Activated CD4-positive, alpha-beta T cell treated with anti-CD3 and anti-CD28 coated beads, Interleukin-2, amount 10 ng/mL, durations not matched to agents 24 days and 14 days (primary cell): Measurements from ENCODE around the gene DMWD. TPM values are rescaled to one million over a fixed set of nuclear protein-coding genes. Genes with fewer than 3 reads are reported as not detected.
A peak's percentile ranks its signal among the peaks of the same experiment; 100 is the strongest.
"Not testable (repeated sequence)": the region's sequence is repeated elsewhere in the genome, so short reads cannot be mapped to it uniquely, and the experiment has no call there.

Experiments
- DNase-seq: peaks from one replicate; pipeline ENCODE4 v3.0.0; 2022
- H3K27ac Mint-ChIP-seq: one replicate; pipeline ENCODE4 v1.8.0; 2022; ENCODE audit warnings: mild to moderate bottlenecking, mixed read lengths
- H3K27me3 Mint-ChIP-seq: one replicate; pipeline ENCODE4 v1.8.0; 2022; ENCODE audit warnings: mixed read lengths
- H3K36me3 Mint-ChIP-seq: one replicate; pipeline ENCODE4 v1.8.0; 2022; ENCODE audit warnings: low read depth, mild to moderate bottlenecking, mixed read lengths
- H3K4me1 Mint-ChIP-seq: one replicate; pipeline ENCODE4 v1.8.0; 2021; ENCODE audit warnings: mixed read lengths
- H3K4me3 Mint-ChIP-seq: one replicate; pipeline ENCODE4 v1.8.0; 2022; ENCODE audit warnings: mild to moderate bottlenecking, moderate library complexity, mixed read lengths
- H3K9me3 Mint-ChIP-seq: one replicate; pipeline ENCODE4 v1.8.0; 2021; ENCODE audit warnings: mixed read lengths
- intact Hi-C: fragments of 100-400 bp; cut with micrococcal nuclease; formaldehyde crosslinking; loops from one replicate; pipeline ENCODE4 v1.15.1; 2023
- total RNA-seq: library from RNA; stranded (reverse); gene quantifications from 2 replicates; pipeline ENCODE4 v1.2.3, GENCODE V29; 2022

The DMWD gene
- total RNA-seq, 1 donor from 2014 or later = 50.7 TPM

GRCh38 chr19:45809643-45810159 lies 17.1 kb upstream of the DMWD start:
- H3K27me3 Mint-ChIP-seq = peaks cover 8% of the 10 kb centered on the region
- H3K4me3 Mint-ChIP-seq = no peak overlapping the region
- no peaks in the 10 kb centered on the region for H3K36me3 Mint-ChIP-seq
- H3K27ac Mint-ChIP-seq = peak overlapping the region; percentile 59
- no peak for DNase-seq
- no peaks in the 10 kb centered on the region for H3K9me3 Mint-ChIP-seq
- intact Hi-C loops = no loop called here
- peaks cover 9% of the 10 kb centered on the region for H3K4me1 Mint-ChIP-seq

DNA sequence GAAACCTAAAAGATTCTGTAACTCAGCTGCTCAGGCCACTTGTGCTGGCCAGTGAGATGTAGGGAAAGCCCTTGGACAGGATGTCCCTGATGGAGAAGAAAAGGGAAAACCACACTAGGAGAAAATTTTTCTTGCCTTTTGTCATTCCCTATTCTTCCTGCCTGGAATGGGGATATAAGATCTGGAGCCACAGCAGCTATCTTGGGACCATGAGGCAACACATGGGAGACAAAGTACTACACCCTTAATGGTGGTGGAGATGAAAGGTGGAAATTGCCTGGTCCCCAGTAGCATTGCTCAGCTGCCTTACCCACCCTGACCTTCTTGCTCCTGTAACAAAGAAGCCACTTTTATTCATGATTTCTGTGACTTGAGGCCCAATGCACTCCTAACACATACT lies 13.1 kb upstream of the DMWD start:
- Mint-ChIP-seq H3K36me3 (no peaks in the 10 kb centered on the region), H3K4me3 (no peak overlapping the region), H3K4me1 (peaks cover 9% of the 10 kb centered on the region), H3K27ac (no peak overlapping the region), H3K27me3 (peaks cover 19% of the 10 kb centered on the region), H3K9me3 (no peaks in the 10 kb centered on the region)
- intact Hi-C loops = no loop called here
- no peak for DNase-seq

GRCh38 chr19:45804959-45805230 lies 12.2 kb upstream of the DMWD start:
- Mint-ChIP-seq H3K4me1 (peaks cover 7% of the 10 kb centered on the region), H3K27me3 (peaks cover 23% of the 10 kb centered on the region), H3K27ac (no peak overlapping the region), H3K4me3 (no peak overlapping the region), H3K36me3 (no peaks in the 10 kb centered on the region), H3K9me3 (no peaks in the 10 kb centered on the region)
- intact Hi-C loops = no loop called here
- no peak for DNase-seq

- DNase-seq = no peak
Observed at GRCh38 chr19:45804140-45804958, 11.7 kb upstream of the DMWD start.

DNA sequence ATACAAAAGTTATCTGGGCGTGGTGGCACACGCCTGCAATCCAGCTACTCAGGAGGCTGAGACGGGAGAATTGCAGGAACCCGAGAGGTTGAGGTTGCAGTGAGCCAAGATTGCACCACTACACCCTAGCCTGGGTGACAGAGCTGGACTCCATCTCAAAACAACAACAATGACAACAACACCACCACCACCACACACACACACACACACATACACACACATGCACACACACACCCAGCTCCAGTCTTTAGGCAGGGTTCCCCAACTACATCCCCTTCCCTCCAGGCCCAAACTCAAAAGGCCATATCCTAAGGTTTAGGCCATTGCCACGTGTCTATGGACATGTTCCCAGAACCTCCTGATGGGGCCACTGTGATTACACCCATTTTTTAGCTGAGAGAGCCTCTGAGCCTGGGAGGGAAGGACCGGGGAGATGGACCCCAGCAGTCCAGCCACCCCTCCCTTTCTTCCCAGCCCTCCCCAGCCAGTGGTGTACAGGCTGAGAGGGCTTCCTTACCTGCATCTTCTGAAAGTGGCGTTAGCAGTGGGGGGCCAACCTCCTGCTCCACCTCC lies 9.0 kb upstream of the DMWD start:
- Mint-ChIP-seq H3K4me1 (peaks cover 8% of the 10 kb centered on the region), H3K9me3 (no peaks in the 10 kb centered on the region), H3K27me3 (peaks cover 46% of the 10 kb centered on the region), H3K27ac (no peak overlapping the region), H3K36me3 (no peaks in the 10 kb centered on the region), H3K4me3 (no peak overlapping the region)
- intact Hi-C loops = no loop called here
- DNase-seq = no peak

More at GRCh38 chr19:45804140-45804958, 11.7 kb upstream of the DMWD start:
- no peak overlapping the region for H3K4me3 Mint-ChIP-seq
- H3K27me3 Mint-ChIP-seq = peaks cover 27% of the 10 kb centered on the region
- no peaks in the 10 kb centered on the region for H3K9me3 Mint-ChIP-seq
- H3K27ac Mint-ChIP-seq = no peak overlapping the region
- no peaks in the 10 kb centered on the region for H3K36me3 Mint-ChIP-seq
- intact Hi-C loops = no loop called here
- H3K4me1 Mint-ChIP-seq = peaks cover 4% of the 10 kb centered on the region

- Mint-ChIP-seq H3K36me3 (no peaks in the 10 kb centered on the region), H3K27ac (no peak overlapping the region), H3K9me3 (no peaks in the 10 kb centered on the region), H3K4me1 (peaks cover 6% of the 10 kb centered on the region), H3K4me3 (no peak overlapping the region), H3K27me3 (peaks cover 54% of the 10 kb centered on the region)
- DNase-seq = no peak
- intact Hi-C loops = no loop called here
Observed at GRCh38 chr19:45800070-45800553, 7.5 kb upstream of the DMWD start.

- H3K4me3 Mint-ChIP-seq, H3K27ac Mint-ChIP-seq, DNase-seq, H3K9me3 Mint-ChIP-seq, H3K36me3 Mint-ChIP-seq: not testable (repeated sequence)
- peaks cover 11% of the 10 kb centered on the region for H3K4me1 Mint-ChIP-seq
- H3K27me3 Mint-ChIP-seq = peaks cover 59% of the 10 kb centered on the region
- intact Hi-C loops = loop anchor here (1.0 kb wide), 1 partner anchor 29 kb away; no protein-coding TSS in a partner anchor
Observed at GRCh38 chr19:45799541-45799940, 6.9 kb upstream of the DMWD start.

DNA sequence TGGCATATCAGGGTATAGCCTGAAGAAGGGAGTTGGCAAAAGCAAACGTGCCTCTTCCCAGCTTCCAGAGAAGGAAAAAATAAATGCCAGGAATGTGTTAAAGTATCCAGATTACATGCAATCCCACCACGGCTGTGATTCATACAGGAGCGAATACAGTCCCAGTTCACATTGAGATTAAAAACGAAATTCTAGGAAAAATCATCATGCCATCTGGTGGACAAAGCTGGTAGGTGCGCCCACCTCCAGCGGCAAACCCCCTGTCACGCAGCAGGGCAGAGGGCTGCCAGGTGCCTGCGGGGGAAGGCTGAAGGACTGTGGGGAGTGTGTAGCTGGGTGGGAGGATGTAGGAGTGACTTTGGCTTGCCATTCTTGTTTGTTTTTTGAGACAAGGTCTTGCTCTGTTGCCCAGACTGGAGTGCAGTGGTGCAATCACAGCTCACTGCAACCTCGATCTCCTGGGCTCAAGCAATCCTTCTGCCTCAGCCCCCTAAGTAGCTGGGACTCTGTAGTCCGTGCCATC lies 6.4 kb upstream of the DMWD start:
- peaks cover 11% of the 10 kb centered on the region for H3K4me1 Mint-ChIP-seq
- H3K4me3 Mint-ChIP-seq = no peak overlapping the region
- DNase-seq = peak; percentile 89
- H3K36me3 Mint-ChIP-seq = peaks cover 1% of the 10 kb centered on the region
- no peaks in the 10 kb centered on the region for H3K9me3 Mint-ChIP-seq
- intact Hi-C loops = loop anchor here (1.0 kb wide), 1 partner anchor 29 kb away; no protein-coding TSS in a partner anchor
- H3K27ac Mint-ChIP-seq = no peak overlapping the region
- peaks cover 62% of the 10 kb centered on the region for H3K27me3 Mint-ChIP-seq

GRCh38 chr19:45794627-45795026 lies 2.0 kb upstream of the DMWD start:
- Mint-ChIP-seq H3K27me3 (peaks cover 58% of the 10 kb centered on the region), H3K4me3 (peak overlapping the region; percentile 16), H3K36me3 (peaks cover 20% of the 10 kb centered on the region), H3K27ac (peak overlapping the region; percentile 73), H3K4me1 (peaks cover 38% of the 10 kb centered on the region), H3K9me3 (no peaks in the 10 kb centered on the region)
- DNase-seq = no peak
- intact Hi-C loops = no loop called here

GRCh38 chr19:45793876-45794275 lies 1.2 kb upstream of the DMWD start:
- no peak for DNase-seq
- no peaks in the 10 kb centered on the region for H3K9me3 Mint-ChIP-seq
- H3K36me3 Mint-ChIP-seq = peaks cover 28% of the 10 kb centered on the region
- peaks cover 34% of the 10 kb centered on the region for H3K4me1 Mint-ChIP-seq
- intact Hi-C loops = loop anchor here (2.0 kb wide), 1 partner anchor 201 kb away; the partner anchor contains the start of gene CCDC61
- H3K27me3 Mint-ChIP-seq = peaks cover 60% of the 10 kb centered on the region
- peak overlapping the region; percentile 21 for H3K4me3 Mint-ChIP-seq
- H3K27ac Mint-ChIP-seq = peak overlapping the region; percentile 71

GRCh38 chr19:45793178-45793564 lies 526 bp upstream of the DMWD start:
- H3K36me3 Mint-ChIP-seq = peaks cover 35% of the 10 kb centered on the region
- H3K27me3 Mint-ChIP-seq = peaks cover 62% of the 10 kb centered on the region
- intact Hi-C loops = loop anchor here (2.0 kb wide), 1 partner anchor 202 kb away; the partner anchor contains the start of gene CCDC61
- DNase-seq = no peak
- peak overlapping the region; percentile 52 for H3K4me3 Mint-ChIP-seq
- H3K27ac Mint-ChIP-seq = peak overlapping the region; percentile 89
- H3K4me1 Mint-ChIP-seq = peaks cover 32% of the 10 kb centered on the region
- H3K9me3 Mint-ChIP-seq = no peaks in the 10 kb centered on the region

GRCh38 chr19:45791744-45792469 lies 738 bp downstream of the DMWD start:
- Mint-ChIP-seq H3K36me3 (peaks cover 47% of the 10 kb centered on the region), H3K9me3 (no peaks in the 10 kb centered on the region), H3K4me3 (peak overlapping the region; percentile 90), H3K27me3 (peaks cover 61% of the 10 kb centered on the region), H3K27ac (peak overlapping the region; percentile 78), H3K4me1 (peaks cover 32% of the 10 kb centered on the region)
- no peak for DNase-seq
- intact Hi-C loops = loop anchor here (1.0 to 2.0 kb wide), 3 partner anchors 13 to 203 kb away; partner anchors contain the start of gene CCDC61

DNA sequence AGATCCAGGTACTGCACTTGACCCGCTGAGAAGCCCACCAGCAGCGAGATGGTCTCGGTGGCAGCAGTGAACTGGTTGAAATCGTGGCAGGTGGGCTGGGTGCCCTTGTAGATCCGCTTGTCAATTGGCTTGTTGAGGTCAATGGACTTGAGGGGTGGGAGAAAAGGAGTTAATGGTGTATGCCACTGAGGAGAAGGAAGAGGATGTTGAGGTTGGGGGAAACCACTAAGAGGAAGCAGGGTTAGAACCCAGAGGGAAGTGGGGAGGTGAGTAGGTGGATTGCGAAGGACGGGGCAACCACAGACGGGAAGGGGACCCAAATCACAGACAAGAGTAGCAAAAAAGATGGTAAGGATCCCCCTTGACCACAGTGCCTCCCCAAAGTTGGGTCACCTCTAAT lies 1.7 kb downstream of the DMWD start:
- DNase-seq = peak; percentile 88
- H3K4me1 Mint-ChIP-seq = peaks cover 32% of the 10 kb centered on the region
- H3K27me3 Mint-ChIP-seq = peaks cover 51% of the 10 kb centered on the region
- intact Hi-C loops = no loop called here
- peak overlapping the region; percentile 90 for H3K4me3 Mint-ChIP-seq
- H3K36me3 Mint-ChIP-seq = peaks cover 53% of the 10 kb centered on the region
- no peaks in the 10 kb centered on the region for H3K9me3 Mint-ChIP-seq
- peak overlapping the region; percentile 80 for H3K27ac Mint-ChIP-seq
